Esophagus squamous epithelium (tissue), 4 donors: ENCODE results near the gene PRR14L.
"Not testable (repeated sequence)": the region's sequence is repeated elsewhere in the genome, so short reads cannot be mapped to it uniquely, and the experiment has no call there.

Experiments used
- POLR2A ChIP-seq, 4 donors: fragments of 450-650 bp; IDR thresholded peaks; one replicate each; pipeline ENCODE4 v1.6.1; 2017; ENCODE audit warnings: antibody characterized with exemption in 4 of 4, mild to moderate bottlenecking in 4 of 4, moderate library complexity in 3 of 4
- TF ChIP-seq, protein P1 (sequence below), 6 experiments: fragments of 450-650 bp in 4 of 6; fragments of 200-600 bp in 2 of 6; sonication (generic) in 2 of 6; IDR thresholded peaks; one replicate each; pipeline ENCODE4 v1.5.1; 2016 to 2019; ENCODE audit warnings: antibody characterized with exemption in 6 of 6, mild to moderate bottlenecking in 4 of 6, moderate library complexity in 4 of 6

GRCh38 chr22:31668849-31669248 is 81.1 kb downstream of the PRR14L start:
- TF ChIP-seq, protein P1, sequence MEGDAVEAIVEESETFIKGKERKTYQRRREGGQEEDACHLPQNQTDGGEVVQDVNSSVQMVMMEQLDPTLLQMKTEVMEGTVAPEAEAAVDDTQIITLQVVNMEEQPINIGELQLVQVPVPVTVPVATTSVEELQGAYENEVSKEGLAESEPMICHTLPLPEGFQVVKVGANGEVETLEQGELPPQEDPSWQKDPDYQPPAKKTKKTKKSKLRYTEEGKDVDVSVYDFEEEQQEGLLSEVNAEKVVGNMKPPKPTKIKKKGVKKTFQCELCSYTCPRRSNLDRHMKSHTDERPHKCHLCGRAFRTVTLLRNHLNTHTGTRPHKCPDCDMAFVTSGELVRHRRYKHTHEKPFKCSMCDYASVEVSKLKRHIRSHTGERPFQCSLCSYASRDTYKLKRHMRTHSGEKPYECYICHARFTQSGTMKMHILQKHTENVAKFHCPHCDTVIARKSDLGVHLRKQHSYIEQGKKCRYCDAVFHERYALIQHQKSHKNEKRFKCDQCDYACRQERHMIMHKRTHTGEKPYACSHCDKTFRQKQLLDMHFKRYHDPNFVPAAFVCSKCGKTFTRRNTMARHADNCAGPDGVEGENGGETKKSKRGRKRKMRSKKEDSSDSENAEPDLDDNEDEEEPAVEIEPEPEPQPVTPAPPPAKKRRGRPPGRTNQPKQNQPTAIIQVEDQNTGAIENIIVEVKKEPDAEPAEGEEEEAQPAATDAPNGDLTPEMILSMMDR (IDR thresholded peaks at IDR 0.05) = not testable (repeated sequence)
- TF ChIP-seq POLR2A (IDR thresholded peaks at IDR 0.05) = not testable (repeated sequence)
